Spleen (tissue), 11 donors: ENCODE measurements around the gene AMBRA1. TPM values are rescaled to one million over a fixed set of nuclear protein-coding genes. Genes with fewer than 3 reads are reported as not detected.

Source experiments
- DNase-seq: peaks from one replicate; pipeline ENCODE4 v3.0.0-alpha.2; 2020
- H3K27ac ChIP-seq, 8 donors: fragments of 200-600 bp; sonication (generic) in 7 of 8; 1 replicate in 4 of 8; 2 replicates in 4 of 8; pipeline versions ENCODE4 v1.5.0 to v1.8.0; 2016 to 2021; ENCODE audit warnings: inconsistent platforms in 4 of 8, mild to moderate bottlenecking in 4 of 8, moderate library complexity in 1 of 8
- H3K27me3 ChIP-seq, 7 donors: fragments of 200-600 bp; sonication (generic) in 6 of 7; replicated peaks in 1 of 7; 1 replicate in 4 of 7; 2 replicates in 3 of 7; pipeline versions ENCODE4 v1.5.0 to v1.8.0; 2016 to 2021; ENCODE audit warnings: inconsistent platforms in 3 of 7, mild to moderate bottlenecking in 1 of 7
- H3K36me3 ChIP-seq, 6 donors: fragments of 200-600 bp; sonication (generic) in 5 of 6; 1 replicate in 4 of 6; 2 replicates in 2 of 6; pipeline versions ENCODE4 v1.5.0 to v1.8.0; 2016 to 2021; ENCODE audit warnings: inconsistent platforms in 2 of 6
- H3K4me1 ChIP-seq, 6 donors: fragments of 200-600 bp; sonication (generic) in 5 of 6; 1 replicate in 3 of 6; 2 replicates in 3 of 6; pipeline versions ENCODE4 v1.5.0 to v1.8.0; 2016 to 2021; ENCODE audit warnings: inconsistent platforms in 3 of 6
- H3K4me3 ChIP-seq, 8 donors: fragments of 200-600 bp; sonication (generic) in 7 of 8; 1 replicate in 4 of 8; 2 replicates in 4 of 8; pipeline versions ENCODE4 v1.5.0 to v1.8.0; 2016 to 2021; ENCODE audit warnings: inconsistent platforms in 4 of 8, mild to moderate bottlenecking in 4 of 8, moderate library complexity in 2 of 8
- H3K9me3 ChIP-seq, 8 donors: fragments of 200-600 bp; sonication (generic) in 7 of 8; 1 replicate in 4 of 8; 2 replicates in 4 of 8; pipeline versions ENCODE4 v1.5.0 to v1.8.0; 2016 to 2021; ENCODE audit warnings: inconsistent platforms in 4 of 8
- POLR2A ChIP-seq, 3 donors: fragments of 450-650 bp; IDR thresholded peaks; one replicate each; pipeline ENCODE4 v1.5.1; 2017; ENCODE audit warnings: antibody characterized with exemption in 3 of 3, mild to moderate bottlenecking in 1 of 3
- POLR2AphosphoS5 ChIP-seq, 3 donors: sonication (generic); formaldehyde crosslinking; IDR thresholded peaks; one replicate each; pipeline ENCODE4 v1.5.1; 2017; ENCODE audit warnings: antibody characterized with exemption in 3 of 3
- WGBS, 5 donors: extraction: QIAGEN DNeasy Blood & Tissue Kit in 3 of 5; methylation state at CpG; one replicate each; pipeline versions ENCODE4 v1.1.5 to v1.1.7; 2013 to 2018; 5-methylcytosine and 5-hydroxymethylcytosine counted together
- intact Hi-C: fragments of 100-400 bp; cut with DNase I; formaldehyde crosslinking; loops from one replicate; pipeline ENCODE4 v1.15.0; 2023; ENCODE audit warnings: low total_unique reads
- polyA plus RNA-seq, 3 donors: library from polyadenylated mRNA; stranded (reverse); fragments of 200-250 nt; gene quantifications; one replicate each; pipeline ENCODE4 v1.2.1, GENCODE V29; 2013
- total RNA-seq, 7 donors: library from RNA; depleted of rRNA in 3 of 7; stranded (reverse); fragments of >200 nt in 3 of 7; fragmentation: NEBNext Ultra II Directional in 4 of 7; extraction: Animal tissue kit (Norgen Biotek cat#: 25700) in 4 of 7; gene quantifications; one replicate each; pipeline versions ENCODE4 v1.1.0 to v1.2.1, GENCODE V29; 2016 to 2021
- TF ChIP-seq, protein P1 (sequence below), 11 experiments: fragments of 200-600 bp in 7 of 11; fragments of 450-650 bp in 4 of 11; sonication (generic) in 4 of 11; IDR thresholded peaks in 8 of 11; conservative IDR thresholded peaks in 3 of 11; 1 replicate in 7 of 11; 2 replicates in 4 of 11; pipeline versions ENCODE4 v1.4.0 to v1.8.0; 2016 to 2021; ENCODE audit warnings: antibody characterized with exemption in 11 of 11, inconsistent platforms in 4 of 11, mild to moderate bottlenecking in 1 of 11
- donor health status: healthy with polysubstance abuse.
- donor health status: DM: no; HTN: no; CAD: no; lungs with moderate emphysema.
- donor health status: DM: no; HTN: no; CAD: no.
- donor health status: Bipolar disorder and iron deficiency.
- donor health status: healthy.
- donor health status: DM: no; HTN: no; CAD: no.
- donor health status: DM: yes; HTN: yes; CAD: no.

Gene AMBRA1
- total and polyA plus RNA-seq, 10 donors, result 3.6 to 54.6 (median 37.7) TPM

DNA sequence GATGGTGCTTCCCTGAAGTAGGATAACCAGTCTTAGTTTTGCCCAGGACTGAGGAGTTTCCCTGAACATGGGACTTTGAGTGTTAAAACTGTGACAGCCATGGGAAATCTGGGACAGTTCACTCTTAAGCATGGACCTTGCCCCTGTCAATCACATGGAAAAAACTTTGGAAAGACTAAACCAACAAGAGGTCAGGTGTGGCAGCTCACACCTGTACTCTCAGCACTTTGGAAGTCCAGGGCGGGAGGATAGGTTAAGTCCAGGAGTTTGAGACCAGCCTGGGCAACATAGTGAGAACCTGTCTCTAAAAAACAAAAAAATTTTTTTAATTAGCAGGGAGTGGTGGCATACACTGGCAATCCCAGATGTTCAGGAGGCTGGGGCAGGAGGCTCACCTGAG, 3.3 kb upstream of the AMBRA1 start:
- TF ChIP-seq, protein P1, sequence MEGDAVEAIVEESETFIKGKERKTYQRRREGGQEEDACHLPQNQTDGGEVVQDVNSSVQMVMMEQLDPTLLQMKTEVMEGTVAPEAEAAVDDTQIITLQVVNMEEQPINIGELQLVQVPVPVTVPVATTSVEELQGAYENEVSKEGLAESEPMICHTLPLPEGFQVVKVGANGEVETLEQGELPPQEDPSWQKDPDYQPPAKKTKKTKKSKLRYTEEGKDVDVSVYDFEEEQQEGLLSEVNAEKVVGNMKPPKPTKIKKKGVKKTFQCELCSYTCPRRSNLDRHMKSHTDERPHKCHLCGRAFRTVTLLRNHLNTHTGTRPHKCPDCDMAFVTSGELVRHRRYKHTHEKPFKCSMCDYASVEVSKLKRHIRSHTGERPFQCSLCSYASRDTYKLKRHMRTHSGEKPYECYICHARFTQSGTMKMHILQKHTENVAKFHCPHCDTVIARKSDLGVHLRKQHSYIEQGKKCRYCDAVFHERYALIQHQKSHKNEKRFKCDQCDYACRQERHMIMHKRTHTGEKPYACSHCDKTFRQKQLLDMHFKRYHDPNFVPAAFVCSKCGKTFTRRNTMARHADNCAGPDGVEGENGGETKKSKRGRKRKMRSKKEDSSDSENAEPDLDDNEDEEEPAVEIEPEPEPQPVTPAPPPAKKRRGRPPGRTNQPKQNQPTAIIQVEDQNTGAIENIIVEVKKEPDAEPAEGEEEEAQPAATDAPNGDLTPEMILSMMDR (IDR thresholded peaks at IDR 0.05 in 8 of 11, conservative IDR thresholded peaks at IDR 0.05 in 3 of 11), result no peak
- Histone ChIP-seq H3K4me3 (no peak overlapping the region), H3K36me3 (peaks cover 0 to 5% (median 0%) of the 10 kb centered on the region in 6 donors), H3K4me1 (peaks cover 14 to 25% (median 20%) of the 10 kb centered on the region in 6 donors), H3K27ac (no peak overlapping the region), H3K9me3 (no peaks in the 10 kb centered on the region), H3K27me3 (no peaks in the 10 kb centered on the region)
- intact Hi-C loops, result loop anchor here (10.0 kb wide), 1 partner anchor 212 kb away; the partner anchor contains the start of gene MDK
- DNase-seq, result no peak
- WGBS, 5 donors, result 91 to 100% (median 100%) methylated on average over 1 of the region's 1 CpG

DNA sequence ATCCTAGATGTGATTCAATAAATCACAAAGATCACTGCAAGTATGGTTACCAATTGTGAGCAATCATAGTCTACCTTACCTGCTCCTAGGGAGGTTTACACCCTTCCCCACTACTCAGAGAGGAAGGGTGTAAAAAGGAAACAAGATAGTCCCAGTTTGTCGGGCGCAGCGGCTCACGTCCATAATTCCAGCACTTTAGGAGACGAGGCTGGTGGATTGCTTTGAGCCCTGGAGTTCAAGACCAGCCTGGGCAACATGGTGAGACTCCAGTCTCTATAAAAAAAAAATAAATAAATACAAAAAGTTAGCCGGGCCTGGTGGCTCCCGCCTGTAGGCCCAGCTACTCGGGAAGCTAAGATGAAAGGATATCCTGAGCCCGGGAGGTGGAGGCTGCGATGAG, 962 bp upstream of the AMBRA1 start:
- 90 to 95% (median 93%) methylated on average over 10 of the region's 10 CpGs for WGBS, 5 donors
- TF ChIP-seq, protein P1 (IDR thresholded peaks at IDR 0.05 in 8 of 11, conservative IDR thresholded peaks at IDR 0.05 in 3 of 11), result no peak
- TF ChIP-seq POLR2AphosphoS5 (IDR thresholded peaks at IDR 0.05) (no peak), POLR2A (IDR thresholded peaks at IDR 0.05) (no peak)
- Histone ChIP-seq H3K9me3 (no peaks in the 10 kb centered on the region), H3K27me3 (no peaks in the 10 kb centered on the region), H3K4me3 (peak overlapping the region in 1 of 8 donors; percentile 95), H3K4me1 (peaks cover 25 to 49% (median 44%) of the 10 kb centered on the region in 6 donors), H3K27ac (peak overlapping the region in 7 of 8 donors; percentile 59 to 91 (median 87)), H3K36me3 (no peaks in the 10 kb centered on the region)
- intact Hi-C loops, result loop anchor here (10.0 kb wide), 1 partner anchor 210 kb away; the partner anchor contains the start of gene MDK
- no peak for DNase-seq

DNA sequence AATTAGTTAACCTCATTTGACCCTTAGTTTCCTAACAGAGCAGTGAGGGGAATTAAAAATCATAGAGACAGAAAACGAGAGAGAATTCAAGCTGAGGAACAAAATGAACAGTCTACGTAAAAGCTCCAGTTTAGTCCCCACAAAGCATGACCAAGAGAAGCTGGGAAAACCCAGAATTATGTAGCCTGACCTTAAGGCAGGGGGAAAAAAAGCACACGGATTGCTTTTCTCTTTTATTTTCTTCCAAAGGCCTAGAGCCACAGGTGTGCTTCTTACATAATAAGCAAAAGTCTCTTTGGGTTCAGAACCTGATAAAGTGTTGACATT, 514 bp upstream of the AMBRA1 start:
- Histone ChIP-seq H3K4me3 (peak overlapping the region; percentile 81 to 96 (median 92)), H3K4me1 (peaks cover 25 to 53% (median 48%) of the 10 kb centered on the region in 6 donors)

More for the DNA sequence above, 514 bp upstream of the AMBRA1 start:
- Histone ChIP-seq H3K36me3 (no peaks in the 10 kb centered on the region), H3K27ac (peak overlapping the region; percentile 59 to 91 (median 85)), H3K9me3 (no peaks in the 10 kb centered on the region), H3K27me3 (no peaks in the 10 kb centered on the region)
- TF ChIP-seq POLR2AphosphoS5 (IDR thresholded peaks at IDR 0.05), result no peak
- TF ChIP-seq, protein P1 (IDR thresholded peaks at IDR 0.05 in 8 of 11, conservative IDR thresholded peaks at IDR 0.05 in 3 of 11), result no peak
- no peak for TF ChIP-seq POLR2A (IDR thresholded peaks at IDR 0.05)
- 32 to 44% (median 38%) methylated on average over 3 of the region's 3 CpGs for WGBS, 5 donors
- DNase-seq, result no peak
- intact Hi-C loops, result loop anchor here (10.0 kb wide), 1 partner anchor 210 kb away; the partner anchor contains the start of gene MDK
